Measurements from ENCODE around the gene PHKB. TPM values are rescaled to one million over a fixed set of nuclear protein-coding genes. Genes with fewer than 3 reads are reported as not detected.

The PHKB gene
- total and polyA plus RNA-seq, 2 donors (not counting 1 experiment from before 2014, with no cell fraction given): 50.4 to 223 TPM

DNA sequence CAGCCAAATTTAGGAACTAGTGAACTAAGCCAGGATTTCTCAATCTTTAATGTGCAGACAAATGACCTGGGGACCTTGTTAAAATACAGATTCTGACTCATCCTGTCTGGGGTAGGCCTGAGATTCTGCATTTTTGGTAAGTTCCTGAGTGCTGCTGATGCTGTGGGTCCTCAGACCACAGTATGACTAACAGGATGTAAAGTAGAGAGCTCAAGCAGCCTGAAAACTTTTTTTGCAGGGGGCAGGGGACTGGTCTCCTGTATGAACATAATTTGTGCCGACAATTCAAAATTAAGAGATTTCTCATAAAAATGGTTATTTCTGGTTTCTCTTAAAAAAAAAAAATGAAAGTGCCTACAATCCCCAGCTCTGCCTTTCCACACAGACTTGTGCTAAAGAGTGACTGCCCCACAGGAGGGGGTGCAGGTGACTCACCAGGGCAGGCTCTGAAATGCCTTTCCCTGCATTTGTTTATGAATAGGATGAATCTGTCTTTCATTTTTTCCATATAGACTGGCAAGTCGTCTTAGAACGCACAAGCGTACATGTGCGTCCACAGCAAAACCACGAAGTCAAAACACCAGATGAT is 271.5 kb downstream of the PHKB start:
- Histone ChIP-seq H3K79me2 (ENCODE audit: control insufficient read depth, insufficient read depth, low read length) (no peaks in the 10 kb centered on the region), H3K4me3 (ENCODE audit: control extremely low read depth in 1 of 5, extremely low read depth in 1 of 5, insufficient read depth in 1 of 5, low read depth in 2 of 5, low read length in 4 of 5) (no peak overlapping the region), H3K4me2 (replicated peaks; ENCODE audit: low read depth, low read length, poor library complexity, severe bottlenecking) (no peak overlapping the region), H3K4me1 (ENCODE audit: control insufficient read depth in 2 of 2, insufficient read depth in 2 of 2, low read length in 2 of 2) (peaks cover 12 to 13% of the 10 kb centered on the region in 2 donors), H3K27ac (ENCODE audit: low read length in 2 of 2) (no peak overlapping the region), H3K9ac (ENCODE audit: low read length) (no peak overlapping the region), H2AFZ (ENCODE audit: insufficient read depth, low read depth, low read length, poor library complexity, severe bottlenecking) (no peak overlapping the region), H4K20me1 (ENCODE audit: control insufficient read depth, insufficient read depth, low read length, poor library complexity, severe bottlenecking) (no peaks in the 10 kb centered on the region), H3K27me3 (replicated peaks in 1 of 4; ENCODE audit: control extremely low read depth in 1 of 4, control insufficient read depth in 3 of 4, insufficient read depth in 4 of 4, low read length in 3 of 4) (peaks cover 0 to 3% (median 0%) of the 10 kb centered on the region in 4 experiments), H3K9me3 (ENCODE audit: control extremely low read depth in 1 of 3, control insufficient read depth in 2 of 3, insufficient read depth in 1 of 3, low read length in 2 of 3) (peaks cover 0 to 5% (median 0%) of the 10 kb centered on the region in 3 donors), H3K36me3 (replicated peaks in 1 of 2; ENCODE audit: control extremely low read depth in 1 of 2, control insufficient read depth in 1 of 2, extremely low read depth in 1 of 2, insufficient read depth in 2 of 2, low read length in 1 of 2) (no peaks in the 10 kb centered on the region)
- Mint-ChIP-seq H3K27ac (no peak overlapping the region), H3K27me3 (peaks cover 9% of the 10 kb centered on the region), H3K9me3 (ENCODE audit: insufficient read depth) (no peaks in the 10 kb centered on the region), H3K4me1 (peaks cover 12% of the 10 kb centered on the region), H3K4me3 (no peak overlapping the region)
- TF ChIP-seq, protein P1, sequence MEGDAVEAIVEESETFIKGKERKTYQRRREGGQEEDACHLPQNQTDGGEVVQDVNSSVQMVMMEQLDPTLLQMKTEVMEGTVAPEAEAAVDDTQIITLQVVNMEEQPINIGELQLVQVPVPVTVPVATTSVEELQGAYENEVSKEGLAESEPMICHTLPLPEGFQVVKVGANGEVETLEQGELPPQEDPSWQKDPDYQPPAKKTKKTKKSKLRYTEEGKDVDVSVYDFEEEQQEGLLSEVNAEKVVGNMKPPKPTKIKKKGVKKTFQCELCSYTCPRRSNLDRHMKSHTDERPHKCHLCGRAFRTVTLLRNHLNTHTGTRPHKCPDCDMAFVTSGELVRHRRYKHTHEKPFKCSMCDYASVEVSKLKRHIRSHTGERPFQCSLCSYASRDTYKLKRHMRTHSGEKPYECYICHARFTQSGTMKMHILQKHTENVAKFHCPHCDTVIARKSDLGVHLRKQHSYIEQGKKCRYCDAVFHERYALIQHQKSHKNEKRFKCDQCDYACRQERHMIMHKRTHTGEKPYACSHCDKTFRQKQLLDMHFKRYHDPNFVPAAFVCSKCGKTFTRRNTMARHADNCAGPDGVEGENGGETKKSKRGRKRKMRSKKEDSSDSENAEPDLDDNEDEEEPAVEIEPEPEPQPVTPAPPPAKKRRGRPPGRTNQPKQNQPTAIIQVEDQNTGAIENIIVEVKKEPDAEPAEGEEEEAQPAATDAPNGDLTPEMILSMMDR (IDR thresholded peaks at IDR 0.05): no peak
- TF ChIP-seq EZH2 (IDR thresholded peaks at IDR 0.05; ENCODE audit: borderline replicate concordance, insufficient read depth, low read depth, low read length, poor library complexity, severe bottlenecking): no peak
- ChIA-PET POLR2A (no interaction called here), CTCF (interaction anchor here (1.5 kb wide), 1 partner anchor 121 kb away, joined by 3 read pairs; no protein-coding TSS in a partner anchor)
- 40% methylated on average over 2 of the region's 6 CpGs for WGBS (ENCODE audit: insufficient coverage)
- intact Hi-C loops (cut with micrococcal nuclease): no loop called here
- ATAC-seq (ENCODE audit: low read depth) (no peak), DNase-seq (no peak)

DNA sequence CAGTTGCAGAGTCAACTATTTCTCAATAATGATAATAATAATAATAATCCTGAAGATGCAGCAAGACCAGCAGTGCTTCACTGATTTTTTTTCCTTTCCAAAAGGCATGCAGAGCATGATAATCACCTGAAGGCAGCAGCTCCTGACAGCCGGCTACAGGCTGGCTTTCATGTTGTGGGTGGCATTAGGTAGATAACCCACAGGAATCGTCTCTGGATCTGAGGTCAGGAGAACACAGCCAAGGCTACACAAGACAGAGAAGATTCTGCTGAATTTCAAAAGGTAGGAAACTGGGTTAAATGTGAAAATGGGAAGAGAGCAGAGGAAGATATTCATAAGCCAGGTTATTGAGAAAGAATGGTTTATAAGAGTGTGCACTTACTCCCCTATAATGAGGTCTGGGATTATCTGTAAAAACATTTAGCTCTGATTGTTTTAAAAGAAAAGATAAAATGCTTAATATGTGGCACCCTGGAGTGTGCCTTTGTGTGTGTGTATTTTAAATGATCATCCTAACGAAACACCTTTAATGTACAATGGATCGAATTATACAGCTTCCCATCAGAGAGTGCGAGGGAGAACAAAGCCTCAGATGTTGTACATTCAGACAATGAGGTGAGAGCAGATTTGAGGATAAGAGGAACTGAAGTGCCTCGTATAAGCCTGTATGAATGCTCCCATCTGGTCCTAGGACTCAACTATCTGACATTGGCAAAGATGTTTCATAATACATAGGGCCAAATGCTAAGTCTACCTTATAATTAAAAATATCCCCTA is 273.1 kb downstream of the PHKB start:
- Histone ChIP-seq H2AFZ (ENCODE audit: insufficient read depth, low read depth, low read length, poor library complexity, severe bottlenecking) (no peak overlapping the region), H4K20me1 (ENCODE audit: control insufficient read depth, insufficient read depth, low read length, poor library complexity, severe bottlenecking) (no peaks in the 10 kb centered on the region), H3K9ac (ENCODE audit: low read length) (no peak overlapping the region), H3K9me3 (ENCODE audit: control extremely low read depth in 1 of 3, control insufficient read depth in 2 of 3, insufficient read depth in 1 of 3, low read length in 2 of 3) (peaks cover 0 to 5% (median 0%) of the 10 kb centered on the region in 3 donors), H3K4me1 (ENCODE audit: control insufficient read depth in 2 of 2, insufficient read depth in 2 of 2, low read length in 2 of 2) (no peaks in the 10 kb centered on the region), H3K79me2 (ENCODE audit: control insufficient read depth, insufficient read depth, low read length) (no peaks in the 10 kb centered on the region), H3K27ac (ENCODE audit: low read length in 2 of 2) (no peak overlapping the region), H3K27me3 (replicated peaks in 1 of 4; ENCODE audit: control extremely low read depth in 1 of 4, control insufficient read depth in 3 of 4, insufficient read depth in 4 of 4, low read length in 3 of 4) (peaks cover 0 to 3% (median 0%) of the 10 kb centered on the region in 4 experiments), H3K4me3 (ENCODE audit: control extremely low read depth in 1 of 5, extremely low read depth in 1 of 5, insufficient read depth in 1 of 5, low read depth in 2 of 5, low read length in 4 of 5) (no peak overlapping the region), H3K36me3 (replicated peaks in 1 of 2; ENCODE audit: control extremely low read depth in 1 of 2, control insufficient read depth in 1 of 2, extremely low read depth in 1 of 2, insufficient read depth in 2 of 2, low read length in 1 of 2) (no peaks in the 10 kb centered on the region), H3K4me2 (replicated peaks; ENCODE audit: low read depth, low read length, poor library complexity, severe bottlenecking) (no peak overlapping the region)
- Mint-ChIP-seq H3K27ac (no peak overlapping the region), H3K4me3 (no peak overlapping the region), H3K4me1 (no peaks in the 10 kb centered on the region), H3K9me3 (ENCODE audit: insufficient read depth) (peaks cover 4% of the 10 kb centered on the region), H3K27me3 (peaks cover 9% of the 10 kb centered on the region)
- ATAC-seq (ENCODE audit: low read depth): no peak
- TF ChIP-seq EZH2 (IDR thresholded peaks at IDR 0.05; ENCODE audit: borderline replicate concordance, insufficient read depth, low read depth, low read length, poor library complexity, severe bottlenecking): no peak
- TF ChIP-seq, protein P1 (IDR thresholded peaks at IDR 0.05): no peak
- intact Hi-C loops (cut with micrococcal nuclease): no loop called here
- CTCF ChIA-PET: no interaction called here
- POLR2A ChIA-PET: no interaction called here
- no peak for DNase-seq
- WGBS (ENCODE audit: insufficient coverage): 80% methylated on average over 2 of the region's 6 CpGs

All from B cell (primary cell).